Activated CD4-positive, alpha-beta T cell treated with anti-CD3 and anti-CD28 coated beads, Interleukin-2, amount 10 ng/mL, durations not matched to agents 7 days and 5 days (primary cell): ENCODE measurements around the gene BMP10. TPM values are rescaled to one million over a fixed set of nuclear protein-coding genes. Genes with fewer than 3 reads are reported as not detected.
A peak's percentile ranks its signal among the peaks of the same experiment; 100 is the strongest.
"Not testable (repeated sequence)": the region's sequence is repeated elsewhere in the genome, so short reads cannot be mapped to it uniquely, and the experiment has no call there.

Experiments
- CTCF ChIA-PET: fragments of 350-600 bp; sonication (Branson Sonifier 250); formaldehyde crosslinking; loops from one replicate; lab custom pipeline; 2021; ENCODE audit warnings: antibody characterized with exemption; lab: Charles Lee
- POLR2A ChIA-PET: fragments of 350-600 bp; sonication (Branson Sonifier 250); formaldehyde crosslinking; loops from one replicate; lab custom pipeline; 2021; ENCODE audit warnings: antibody characterized with exemption; lab: Charles Lee
- DNase-seq: peaks from one replicate; pipeline ENCODE4 v3.0.0-alpha.2; 2020
- H3K27ac Mint-ChIP-seq: one replicate; pipeline ENCODE4 v1.8.0; 2021; ENCODE audit warnings: mild to moderate bottlenecking, moderate library complexity, mixed read lengths
- H3K27me3 Mint-ChIP-seq: one replicate; pipeline ENCODE4 v1.8.0; 2021; ENCODE audit warnings: mixed read lengths
- H3K36me3 Mint-ChIP-seq: one replicate; pipeline ENCODE4 v1.8.0; 2021; ENCODE audit warnings: low read depth, mixed read lengths
- H3K4me1 Mint-ChIP-seq: one replicate; pipeline ENCODE4 v1.8.0; 2021; ENCODE audit warnings: mixed read lengths
- H3K4me3 Mint-ChIP-seq: one replicate; pipeline ENCODE4 v1.8.0; 2021; ENCODE audit warnings: mild to moderate bottlenecking, moderate library complexity, mixed read lengths
- H3K9me3 Mint-ChIP-seq: one replicate; pipeline ENCODE4 v1.8.0; 2021; ENCODE audit warnings: mixed read lengths
- total RNA-seq, 2 experiments: library from RNA; stranded (reverse); gene quantifications; one replicate each; pipeline ENCODE4 v1.2.3, GENCODE V29; 2021

The BMP10 gene
- total RNA-seq, 2 experiments from 2014 or later: not detected

DNA sequence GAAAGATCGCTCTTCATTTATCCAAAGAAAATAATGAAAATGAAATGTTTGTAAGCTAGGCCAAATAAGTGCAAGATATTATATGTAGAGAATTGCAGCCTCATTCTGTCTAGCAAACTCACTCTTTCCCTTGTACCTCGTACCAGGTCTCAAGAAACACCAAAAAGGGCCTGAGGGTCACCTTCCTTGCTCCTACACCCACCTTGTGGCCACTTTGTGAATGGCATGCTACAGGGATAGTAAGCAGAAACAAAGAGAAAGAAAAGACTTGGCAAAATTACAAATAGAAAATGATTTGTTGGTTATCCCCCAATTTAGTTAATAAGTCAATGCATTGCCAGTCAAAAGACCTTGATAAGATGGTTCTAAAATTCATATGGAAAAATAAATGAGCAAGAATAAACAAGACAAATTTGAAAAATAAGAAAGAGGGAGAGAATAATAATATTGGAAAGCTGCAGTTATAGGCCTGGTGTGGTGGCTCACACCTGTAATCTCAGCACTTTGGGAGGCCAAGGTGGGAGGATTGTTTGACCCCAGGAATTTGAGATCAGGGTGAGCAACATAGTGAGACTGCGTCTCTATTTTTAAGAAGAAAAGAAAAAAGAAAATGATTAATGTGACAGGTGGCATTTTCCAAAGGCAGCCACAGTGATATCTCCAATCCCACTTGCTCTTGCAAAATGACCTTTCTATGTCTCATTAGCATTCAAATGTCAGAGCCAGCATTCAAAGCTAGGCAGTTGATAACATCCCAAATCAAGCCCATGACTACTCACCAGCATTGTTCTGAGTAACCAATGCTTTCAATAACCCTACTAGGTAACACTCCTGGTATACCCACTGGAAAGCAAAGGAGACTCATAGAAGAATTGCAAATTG lies 38.8 kb upstream of the BMP10 start:
- ChIA-PET CTCF (interaction anchor here (0.5 to 3.9 kb wide), 9 partner anchors 12 to 188 kb away, joined by 3 to 16 read pairs (median 3); partner anchors contain the start of gene ARHGAP25), POLR2A (no interaction called here)
- Mint-ChIP-seq H3K4me3 (no peak overlapping the region), H3K27ac (peak overlapping the region; percentile 21), H3K9me3 (peaks cover 4% of the 10 kb centered on the region), H3K4me1 (peaks cover 37% of the 10 kb centered on the region), H3K36me3 (peaks cover 4% of the 10 kb centered on the region), H3K27me3 (no peaks in the 10 kb centered on the region)
- peak; percentile 79 for DNase-seq

GRCh38 chr2:68908392-68908970 lies 37.3 kb upstream of the BMP10 start:
- H3K27me3 Mint-ChIP-seq: peaks cover 2% of the 10 kb centered on the region
- peaks cover 35% of the 10 kb centered on the region for H3K4me1 Mint-ChIP-seq
- peaks cover 13% of the 10 kb centered on the region for H3K9me3 Mint-ChIP-seq
- H3K4me3 Mint-ChIP-seq: peak overlapping the region; percentile 21
- ChIA-PET CTCF (interaction anchor here (0.8 to 3.9 kb wide), 19 partner anchors 11 to 445 kb away, joined by 3 to 16 read pairs (median 4); no protein-coding TSS in a partner anchor), POLR2A (interaction anchor here (0.6 to 1.6 kb wide), 5 partner anchors 9 to 189 kb away, joined by 3 to 4 read pairs (median 3); no protein-coding TSS in a partner anchor)
- peak overlapping the region; percentile 91 for H3K27ac Mint-ChIP-seq
- H3K36me3 Mint-ChIP-seq: peaks cover 9% of the 10 kb centered on the region
- peak; percentile 89 for DNase-seq

DNA sequence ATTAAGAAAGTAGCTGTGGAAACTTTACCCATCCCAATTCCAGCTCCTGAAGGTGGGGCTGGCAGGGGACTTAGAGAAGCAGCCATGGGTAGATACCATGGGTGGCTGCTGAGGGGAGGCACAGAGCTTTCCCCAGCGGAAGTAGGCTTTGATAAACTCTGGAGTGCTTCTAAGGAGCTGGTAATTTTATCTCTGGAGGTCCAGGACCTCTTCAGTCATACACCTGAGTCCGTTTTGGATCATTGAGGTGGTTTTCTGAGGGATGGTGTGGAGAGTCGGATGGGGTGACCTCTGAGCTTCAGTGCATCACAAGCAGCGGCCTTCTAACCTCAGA lies 36.7 kb upstream of the BMP10 start:
- Mint-ChIP-seq H3K36me3 (peaks cover 14% of the 10 kb centered on the region), H3K27ac (peak overlapping the region; percentile 91), H3K4me3 (peak overlapping the region; percentile 21), H3K9me3 (peaks cover 16% of the 10 kb centered on the region), H3K27me3 (peaks cover 5% of the 10 kb centered on the region), H3K4me1 (peaks cover 35% of the 10 kb centered on the region)
- POLR2A ChIA-PET: interaction anchor here (0.6 to 1.6 kb wide), 5 partner anchors 10 to 189 kb away, joined by 3 to 4 read pairs (median 3); no protein-coding TSS in a partner anchor
- DNase-seq: no peak
- CTCF ChIA-PET: interaction anchor here (0.8 to 3.9 kb wide), 19 partner anchors 10 to 444 kb away, joined by 3 to 16 read pairs (median 4); no protein-coding TSS in a partner anchor

DNA sequence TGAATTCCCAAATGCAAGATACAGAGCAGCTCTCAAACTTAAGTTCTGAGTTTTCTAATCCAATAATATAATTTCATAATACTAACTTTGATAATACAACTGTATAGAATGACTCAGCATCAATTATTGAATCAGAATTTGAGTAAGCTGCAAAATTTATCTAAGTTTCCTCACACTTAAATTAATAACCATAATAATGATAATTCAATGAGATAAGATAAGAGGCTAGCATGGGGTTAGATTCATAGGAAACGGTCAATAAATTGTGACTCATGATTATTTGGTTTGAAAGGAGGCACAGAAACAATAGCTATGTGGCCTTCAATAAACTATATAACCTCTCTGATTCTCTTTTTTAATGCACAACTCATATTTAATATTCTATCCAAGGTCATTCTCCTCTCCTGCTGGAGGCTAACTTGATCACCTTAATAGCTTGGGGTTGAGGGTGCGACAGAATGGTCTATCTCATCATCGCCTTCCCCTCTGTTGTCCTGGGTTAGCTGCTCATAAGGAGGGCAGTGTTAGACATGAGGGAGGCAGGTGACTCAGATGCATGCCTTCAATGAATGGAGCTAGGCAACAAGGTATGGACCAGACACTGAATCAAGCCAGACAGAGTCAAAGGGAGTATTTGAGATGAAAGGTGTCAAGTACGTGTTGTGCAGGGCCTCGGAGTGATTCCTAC lies 36.2 kb upstream of the BMP10 start:
- ChIA-PET POLR2A (interaction anchor here (1.0 to 1.6 kb wide), 4 partner anchors 10 to 185 kb away, joined by 3 read pairs; no protein-coding TSS in a partner anchor), CTCF (interaction anchor here (0.8 to 3.9 kb wide), 18 partner anchors 10 to 441 kb away, joined by 3 to 16 read pairs (median 4); no protein-coding TSS in a partner anchor)
- DNase-seq: no peak
- H3K36me3 Mint-ChIP-seq: peaks cover 14% of the 10 kb centered on the region
- H3K4me3 Mint-ChIP-seq: no peak overlapping the region
- peak overlapping the region; percentile 91 for H3K27ac Mint-ChIP-seq
- H3K9me3 Mint-ChIP-seq: peaks cover 20% of the 10 kb centered on the region
- H3K4me1 Mint-ChIP-seq: peaks cover 35% of the 10 kb centered on the region
- peaks cover 7% of the 10 kb centered on the region for H3K27me3 Mint-ChIP-seq

DNA sequence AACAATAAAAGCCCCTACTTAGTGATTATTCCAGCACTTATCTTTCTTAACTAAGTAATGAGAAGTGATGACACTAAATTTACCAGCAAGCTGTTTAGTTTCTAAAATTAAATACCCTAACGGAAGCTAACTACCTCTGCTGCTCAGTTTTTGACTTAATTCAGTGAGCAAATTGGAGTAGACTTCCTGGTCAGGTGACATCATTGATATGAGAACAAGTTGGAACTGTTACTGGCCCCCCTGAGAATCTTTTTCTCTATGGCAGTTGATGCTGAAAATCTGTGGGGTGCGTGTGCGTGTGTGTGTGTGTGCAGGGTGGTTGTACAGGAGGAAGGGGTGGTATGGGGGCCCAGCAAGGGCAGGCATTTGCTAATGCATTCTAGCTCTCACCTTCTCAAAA lies 35.5 kb upstream of the BMP10 start:
- Mint-ChIP-seq H3K27ac (no peak overlapping the region), H3K4me1 (peaks cover 35% of the 10 kb centered on the region), H3K4me3 (no peak overlapping the region), H3K27me3 (peaks cover 7% of the 10 kb centered on the region), H3K36me3 (peaks cover 17% of the 10 kb centered on the region), H3K9me3 (peaks cover 27% of the 10 kb centered on the region)
- ChIA-PET POLR2A (interaction anchor here (1.6 kb wide), 1 partner anchor 166 kb away, joined by 3 read pairs; no protein-coding TSS in a partner anchor), CTCF (interaction anchor here (0.7 to 3.9 kb wide), 7 partner anchors 9 to 441 kb away, joined by 3 to 16 read pairs (median 7); no protein-coding TSS in a partner anchor)
- no peak for DNase-seq

- H3K36me3 Mint-ChIP-seq: peaks cover 23% of the 10 kb centered on the region
- POLR2A ChIA-PET: no interaction called here
- no peak overlapping the region for H3K27ac Mint-ChIP-seq
- DNase-seq: no peak
- peaks cover 7% of the 10 kb centered on the region for H3K27me3 Mint-ChIP-seq
- CTCF ChIA-PET: no interaction called here
- H3K9me3 Mint-ChIP-seq: peaks cover 32% of the 10 kb centered on the region
- H3K4me3 Mint-ChIP-seq: no peak overlapping the region
- H3K4me1 Mint-ChIP-seq: peaks cover 31% of the 10 kb centered on the region
These were observed 33.9 kb upstream of the BMP10 start for GRCh38 chr2:68905116-68905515.

GRCh38 chr2:68901561-68901960 lies 30.4 kb upstream of the BMP10 start:
- ChIA-PET CTCF (interaction anchor here (1.0 kb wide), 1 partner anchor 12 kb away, joined by 3 read pairs; no protein-coding TSS in a partner anchor), POLR2A (no interaction called here)
- Mint-ChIP-seq H3K4me3 (no peak overlapping the region), H3K9me3 (peaks cover 39% of the 10 kb centered on the region), H3K36me3 (peaks cover 21% of the 10 kb centered on the region), H3K27me3 (peaks cover 8% of the 10 kb centered on the region), H3K4me1 (peaks cover under 1% of the 10 kb centered on the region), H3K27ac (no peak overlapping the region)
- no peak for DNase-seq

- H3K27ac Mint-ChIP-seq: no peak overlapping the region
- H3K36me3 Mint-ChIP-seq: peaks cover 23% of the 10 kb centered on the region
- H3K9me3 Mint-ChIP-seq: peaks cover 42% of the 10 kb centered on the region
- DNase-seq: no peak
- H3K27me3 Mint-ChIP-seq: peaks cover 8% of the 10 kb centered on the region
- no peak overlapping the region for H3K4me3 Mint-ChIP-seq
- no peaks in the 10 kb centered on the region for H3K4me1 Mint-ChIP-seq
- ChIA-PET CTCF (interaction anchor here (1.0 kb wide), 1 partner anchor 13 kb away, joined by 3 read pairs; no protein-coding TSS in a partner anchor), POLR2A (no interaction called here)
These were observed 30.0 kb upstream of the BMP10 start for GRCh38 chr2:68901199-68901514.

- peaks cover 8% of the 10 kb centered on the region for H3K27me3 Mint-ChIP-seq
- H3K4me3 Mint-ChIP-seq: no peak overlapping the region
- H3K27ac Mint-ChIP-seq: no peak overlapping the region
- H3K4me1 Mint-ChIP-seq: no peaks in the 10 kb centered on the region
- ChIA-PET CTCF (interaction anchor here (1.0 kb wide), 1 partner anchor 13 kb away, joined by 3 read pairs; no protein-coding TSS in a partner anchor), POLR2A (no interaction called here)
- DNase-seq: no peak
- peaks cover 41% of the 10 kb centered on the region for H3K9me3 Mint-ChIP-seq
- peaks cover 23% of the 10 kb centered on the region for H3K36me3 Mint-ChIP-seq
These were observed 29.4 kb upstream of the BMP10 start for GRCh38 chr2:68900496-68901198.

GRCh38 chr2:68895981-68896380 lies 24.8 kb upstream of the BMP10 start:
- H3K4me3 Mint-ChIP-seq, POLR2A ChIA-PET, H3K36me3 Mint-ChIP-seq, H3K27ac Mint-ChIP-seq, H3K9me3 Mint-ChIP-seq, H3K27me3 Mint-ChIP-seq, DNase-seq: not testable (repeated sequence)
- H3K4me1 Mint-ChIP-seq: peaks cover 13% of the 10 kb centered on the region
- CTCF ChIA-PET: interaction anchor here (3.5 kb wide), 1 partner anchor 12 kb away, joined by 16 read pairs; no protein-coding TSS in a partner anchor

DNA sequence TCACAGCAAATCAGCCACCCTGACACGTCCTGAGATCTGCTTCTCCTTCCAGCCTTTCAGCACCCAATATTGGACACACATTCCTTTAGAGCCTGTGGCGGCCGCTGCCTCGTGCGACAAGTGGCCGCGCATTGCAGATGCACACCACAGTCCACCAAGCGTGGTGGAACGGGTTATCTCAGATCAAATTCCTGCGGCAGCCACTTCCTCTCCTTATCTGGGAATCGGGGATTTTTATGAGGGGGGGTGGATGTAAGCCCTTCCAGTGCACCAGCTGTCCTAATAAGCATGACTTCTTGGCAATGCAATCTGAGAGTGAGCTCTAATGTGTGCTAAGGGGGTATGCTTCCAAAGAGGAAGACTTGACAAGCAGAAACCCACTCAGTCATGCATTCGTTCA lies 18.3 kb upstream of the BMP10 start:
- DNase-seq: no peak
- ChIA-PET POLR2A (no interaction called here), CTCF (interaction anchor here (1.2 kb wide), 1 partner anchor 10 kb away, joined by 3 read pairs; no protein-coding TSS in a partner anchor)
- H3K27ac Mint-ChIP-seq: no peak overlapping the region
- peaks cover 5% of the 10 kb centered on the region for H3K9me3 Mint-ChIP-seq
- H3K4me3 Mint-ChIP-seq: no peak overlapping the region
- peaks cover 8% of the 10 kb centered on the region for H3K27me3 Mint-ChIP-seq
- H3K36me3 Mint-ChIP-seq: no peaks in the 10 kb centered on the region
- H3K4me1 Mint-ChIP-seq: peaks cover 9% of the 10 kb centered on the region
